GM15510 (cell line): ENCODE data around the gene UBE3B.

Experiments used
- POLR2A ChIP-seq: IDR thresholded peaks from 3 replicates; pipeline ENCODE4 v1.6.1; 2011; ENCODE audit warnings: borderline replicate concordance; ENCODE audit not compliant: insufficient read length; ENCODE audit errors: extremely low read depth

UBE3B gene

GRCh38 chr12:109445191-109445609 lies 32.2 kb upstream of the UBE3B start:
- TF ChIP-seq POLR2A = no peak

- no peak for TF ChIP-seq POLR2A
Observed at GRCh38 chr12:109446869-109447268, 30.6 kb upstream of the UBE3B start.

- no peak for TF ChIP-seq POLR2A
Observed at GRCh38 chr12:109447482-109447881, 30.0 kb upstream of the UBE3B start.

GRCh38 chr12:109448272-109448671 lies 29.2 kb upstream of the UBE3B start:
- no peak for TF ChIP-seq POLR2A

- TF ChIP-seq POLR2A = no peak
Observed at GRCh38 chr12:109448707-109449390, 28.6 kb upstream of the UBE3B start.

- TF ChIP-seq POLR2A = no peak
Observed at GRCh38 chr12:109449845-109450532, 27.4 kb upstream of the UBE3B start.

- TF ChIP-seq POLR2A = no peak
Observed at GRCh38 chr12:109450980-109451379, 26.5 kb upstream of the UBE3B start.

GRCh38 chr12:109451400-109451799 lies 26.0 kb upstream of the UBE3B start:
- TF ChIP-seq POLR2A = no peak

GRCh38 chr12:109452489-109452888 lies 24.9 kb upstream of the UBE3B start:
- no peak for TF ChIP-seq POLR2A

- TF ChIP-seq POLR2A = no peak
Observed at GRCh38 chr12:109455706-109456105, 21.7 kb upstream of the UBE3B start.

GRCh38 chr12:109458086-109458485 lies 19.3 kb upstream of the UBE3B start:
- no peak for TF ChIP-seq POLR2A

- TF ChIP-seq POLR2A = no peak
Observed at GRCh38 chr12:109458771-109459208, 18.6 kb upstream of the UBE3B start.

GRCh38 chr12:109459247-109459646 lies 18.2 kb upstream of the UBE3B start:
- no peak for TF ChIP-seq POLR2A

GRCh38 chr12:109460538-109460937 lies 16.9 kb upstream of the UBE3B start:
- no peak for TF ChIP-seq POLR2A

- no peak for TF ChIP-seq POLR2A
Observed at GRCh38 chr12:109461049-109461845, 16.2 kb upstream of the UBE3B start.
